HL-60 (cell line): ENCODE measurements around the gene THOC6.

Experiments used
- DNase-seq, 2 experiments: peaks; one replicate each; pipeline ENCODE4 v3.0.0-alpha.2; 2010 to 2020; ENCODE audit warnings: low read depth in 1 of 2, low spot score in 1 of 2
- H3K27ac ChIP-seq: fragments of 250-450 bp; sonication (Bioruptor Pico); replicated peaks from 2 replicates; pipeline ENCODE4 v1.5.1; 2020; ENCODE audit warnings: mild to moderate bottlenecking, moderate library complexity
- H3K27me3 ChIP-seq: fragments of 250-450 bp; sonication (Bioruptor Pico); 2 replicates; pipeline ENCODE4 v1.5.1; 2021; ENCODE audit warnings: mild to moderate bottlenecking, moderate library complexity; ENCODE audit not compliant: insufficient read depth, poor library complexity, severe bottlenecking
- H3K4me3 ChIP-seq: replicated peaks from 2 replicates; pipeline ENCODE4 v1.5.1; 2011; ENCODE audit warnings: mild to moderate bottlenecking, control low read depth, low read length; ENCODE audit not compliant: insufficient read depth
- GABPA ChIP-seq: IDR thresholded peaks from 2 replicates; pipeline ENCODE4 v1.6.1; 2012; ENCODE audit warnings: low read depth
- POLR2AphosphoS5 ChIP-seq: IDR thresholded peaks from 2 replicates; pipeline ENCODE4 v1.6.1; 2012; ENCODE audit warnings: low read depth
- REST ChIP-seq: IDR thresholded peaks from 2 replicates; pipeline ENCODE4 v1.6.1; 2012; ENCODE audit warnings: low read depth; ENCODE audit not compliant: insufficient replicate concordance
- SPI1 ChIP-seq: IDR thresholded peaks from 2 replicates; pipeline ENCODE4 v1.6.1; 2012; ENCODE audit warnings: low read depth, mild to moderate bottlenecking, borderline replicate concordance
- TF ChIP-seq, protein P1 (sequence below): IDR thresholded peaks from one replicate; pipeline ENCODE4 v1.5.1; 2011; ENCODE audit warnings: low read length, control low read depth, inconsistent platforms; ENCODE audit not compliant: insufficient read depth

THOC6 gene

GRCh38 chr16:3065069-3065741 is 41.4 kb downstream of the THOC6 start, which contains the start of gene IL32:
Gene IL32 (plus strand): TSS chr16:3065640. CDS start chr16:3065812, 172 bp downstream.
- DNase-seq, result no peak
- Histone ChIP-seq H3K27me3 (no peaks in the 10 kb centered on the region), H3K27ac (no peak within 1 kb of the TSS), H3K4me3 (no peak within 1 kb of the TSS)
- no peak for TF ChIP-seq GABPA
- no peak for TF ChIP-seq POLR2AphosphoS5
- TF ChIP-seq, protein P1, sequence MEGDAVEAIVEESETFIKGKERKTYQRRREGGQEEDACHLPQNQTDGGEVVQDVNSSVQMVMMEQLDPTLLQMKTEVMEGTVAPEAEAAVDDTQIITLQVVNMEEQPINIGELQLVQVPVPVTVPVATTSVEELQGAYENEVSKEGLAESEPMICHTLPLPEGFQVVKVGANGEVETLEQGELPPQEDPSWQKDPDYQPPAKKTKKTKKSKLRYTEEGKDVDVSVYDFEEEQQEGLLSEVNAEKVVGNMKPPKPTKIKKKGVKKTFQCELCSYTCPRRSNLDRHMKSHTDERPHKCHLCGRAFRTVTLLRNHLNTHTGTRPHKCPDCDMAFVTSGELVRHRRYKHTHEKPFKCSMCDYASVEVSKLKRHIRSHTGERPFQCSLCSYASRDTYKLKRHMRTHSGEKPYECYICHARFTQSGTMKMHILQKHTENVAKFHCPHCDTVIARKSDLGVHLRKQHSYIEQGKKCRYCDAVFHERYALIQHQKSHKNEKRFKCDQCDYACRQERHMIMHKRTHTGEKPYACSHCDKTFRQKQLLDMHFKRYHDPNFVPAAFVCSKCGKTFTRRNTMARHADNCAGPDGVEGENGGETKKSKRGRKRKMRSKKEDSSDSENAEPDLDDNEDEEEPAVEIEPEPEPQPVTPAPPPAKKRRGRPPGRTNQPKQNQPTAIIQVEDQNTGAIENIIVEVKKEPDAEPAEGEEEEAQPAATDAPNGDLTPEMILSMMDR, result no peak
- TF ChIP-seq REST, result no peak
- no peak for TF ChIP-seq SPI1

DNA sequence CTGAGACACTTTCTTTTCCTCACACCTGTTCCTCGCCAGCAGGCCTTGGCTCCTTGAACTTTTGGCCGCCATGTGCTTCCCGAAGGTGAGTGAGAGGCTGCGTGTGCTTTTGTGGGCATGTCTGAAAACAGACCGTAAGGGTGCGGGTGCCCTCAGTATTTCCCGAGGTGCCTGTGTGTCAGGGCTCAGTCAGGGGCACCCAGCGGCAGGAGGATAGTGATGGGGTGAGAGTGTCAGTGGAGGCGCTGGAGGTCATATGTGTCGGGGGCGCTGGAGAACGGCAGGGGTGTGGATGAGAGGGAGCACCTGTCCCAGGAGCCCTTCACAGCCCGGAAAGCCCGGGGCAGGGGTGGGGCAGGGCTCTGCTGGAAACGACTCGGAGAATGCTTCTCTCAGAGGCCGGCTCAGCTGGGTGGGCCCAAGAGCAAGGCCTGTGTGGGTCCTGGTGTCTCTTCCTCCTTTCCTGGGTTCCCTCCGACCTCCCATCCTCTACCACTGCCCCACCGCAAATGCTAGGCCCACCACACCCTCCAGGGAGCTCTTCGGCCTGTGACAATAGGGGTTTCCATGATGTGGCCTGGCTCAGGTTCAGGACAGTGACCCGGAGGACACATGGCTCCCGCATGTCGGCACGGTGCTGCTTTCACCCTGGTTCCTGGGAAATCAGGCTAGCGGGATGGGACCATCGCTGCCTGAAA is 42.1 kb downstream of the THOC6 start:
- Histone ChIP-seq H3K27ac (no peak overlapping the region), H3K27me3 (no peaks in the 10 kb centered on the region), H3K4me3 (no peak overlapping the region)
- no peak for TF ChIP-seq POLR2AphosphoS5
- TF ChIP-seq, protein P1, result no peak
- no peak for TF ChIP-seq SPI1
- no peak for TF ChIP-seq GABPA
- no peak for TF ChIP-seq REST
- DNase-seq, result no peak

DNA sequence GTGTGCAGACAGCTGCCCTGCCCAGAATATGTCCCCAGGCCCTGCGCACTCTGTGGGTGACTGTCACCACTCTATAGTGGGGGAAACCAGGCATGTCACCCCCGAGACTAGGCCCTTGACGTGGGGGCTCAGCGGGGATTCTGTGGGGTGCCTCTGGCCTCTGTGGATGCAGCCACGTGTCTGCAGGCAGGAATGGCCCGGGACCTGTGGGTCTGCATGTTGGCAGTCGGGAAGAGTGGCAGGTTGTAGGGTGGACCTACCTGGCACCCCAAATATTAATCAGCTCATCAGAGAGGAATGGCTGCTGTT is 42.6 kb downstream of the THOC6 start:
- TF ChIP-seq, protein P1, result no peak
- no peak for TF ChIP-seq POLR2AphosphoS5
- TF ChIP-seq GABPA, result no peak
- Histone ChIP-seq H3K27me3 (no peaks in the 10 kb centered on the region), H3K4me3 (no peak overlapping the region), H3K27ac (no peak overlapping the region)
- no peak for DNase-seq
